CD4-positive, alpha-beta T cell treated with Interleukin-1 beta for 1 hour (primary cell): ENCODE data around the gene TBC1D22B.
A peak's percentile ranks its signal among the peaks of the same experiment; 100 is the strongest.
"Not testable (repeated sequence)": the region's sequence is repeated elsewhere in the genome, so short reads cannot be mapped to it uniquely, and the experiment has no call there.

ENCODE experiments used
- DNase-seq, 2 donors: peaks; one replicate each; pipeline ENCODE4 v3.0.0-alpha.2; 2020 to 2022

Gene TBC1D22B

DNA sequence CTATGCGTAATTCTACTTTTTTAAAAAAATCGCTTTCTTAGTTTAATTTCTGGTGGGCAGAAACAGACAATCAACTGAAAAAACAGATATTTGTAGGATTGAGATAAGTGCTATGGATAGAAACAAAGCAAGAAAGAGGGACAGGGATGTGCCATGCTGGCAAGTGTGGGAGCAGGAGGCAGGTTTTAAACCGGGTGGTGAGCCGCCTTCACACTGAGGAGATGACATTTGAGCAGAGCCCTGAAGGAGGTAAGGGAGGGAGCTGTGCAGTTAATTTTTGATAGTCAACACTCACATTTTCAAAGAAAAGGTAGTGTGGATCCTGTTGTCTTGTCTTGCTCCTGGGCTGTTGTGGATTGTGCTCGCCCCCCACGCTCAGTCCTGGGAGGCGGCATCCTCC is 47.2 kb downstream of the TBC1D22B start:
- DNase-seq, result no peak

DNA sequence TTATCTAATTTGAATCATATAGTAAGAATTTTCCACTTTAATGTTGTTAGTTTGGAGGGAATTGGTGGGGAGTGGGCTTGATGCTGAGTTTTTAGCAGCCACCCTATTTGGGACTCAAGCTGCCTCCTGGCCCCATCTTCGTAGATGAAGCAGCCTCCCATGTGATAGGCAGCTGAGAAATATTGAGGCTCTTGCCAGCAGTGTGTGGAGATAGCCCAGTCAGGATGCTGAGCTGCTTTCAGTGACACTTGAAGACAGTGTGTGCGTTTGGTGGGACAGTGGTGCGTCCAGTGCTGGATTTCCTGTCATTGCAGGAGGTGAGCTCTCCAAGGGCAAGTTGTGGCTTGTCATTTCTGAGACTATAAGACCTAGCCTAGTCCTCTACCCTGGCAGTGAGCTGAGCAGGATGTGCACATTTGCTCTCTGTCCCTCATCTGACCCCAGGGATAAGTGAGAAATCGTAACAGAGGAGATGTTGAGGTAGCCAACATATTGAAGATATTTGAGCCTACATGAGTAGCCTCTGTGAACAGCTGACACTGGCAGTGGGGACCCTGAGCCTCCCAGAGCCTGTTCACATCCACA is 48.4 kb downstream of the TBC1D22B start:
- DNase-seq, result no peak

DNA sequence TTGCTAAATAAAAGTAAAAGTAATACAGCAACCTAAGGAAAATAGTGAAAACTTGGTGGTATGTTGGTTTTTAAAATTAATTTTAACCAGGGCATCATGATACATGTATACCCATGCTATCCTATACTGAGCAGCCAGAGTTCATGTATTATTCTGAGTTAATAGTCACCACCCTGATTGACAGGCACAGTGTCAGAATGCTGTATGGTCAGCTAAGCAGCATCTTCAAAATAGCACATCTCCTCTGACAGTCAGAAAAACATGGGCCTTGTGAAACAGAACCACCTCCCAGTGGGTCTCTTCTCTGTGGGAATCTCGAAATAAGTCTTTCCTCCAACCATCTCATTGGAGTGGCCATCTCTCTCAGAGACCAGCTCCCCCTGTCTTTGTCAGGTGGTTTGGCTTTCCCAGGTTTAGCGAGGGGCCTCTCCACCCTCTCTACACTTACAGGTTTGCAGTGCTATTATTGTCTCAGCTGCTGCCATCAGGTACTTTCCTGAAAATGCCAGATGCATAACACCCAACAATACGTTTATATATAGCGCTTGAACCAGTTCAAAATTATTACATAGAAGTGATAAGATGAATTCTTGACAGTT is 49.2 kb downstream of the TBC1D22B start:
- no peak for DNase-seq

DNA sequence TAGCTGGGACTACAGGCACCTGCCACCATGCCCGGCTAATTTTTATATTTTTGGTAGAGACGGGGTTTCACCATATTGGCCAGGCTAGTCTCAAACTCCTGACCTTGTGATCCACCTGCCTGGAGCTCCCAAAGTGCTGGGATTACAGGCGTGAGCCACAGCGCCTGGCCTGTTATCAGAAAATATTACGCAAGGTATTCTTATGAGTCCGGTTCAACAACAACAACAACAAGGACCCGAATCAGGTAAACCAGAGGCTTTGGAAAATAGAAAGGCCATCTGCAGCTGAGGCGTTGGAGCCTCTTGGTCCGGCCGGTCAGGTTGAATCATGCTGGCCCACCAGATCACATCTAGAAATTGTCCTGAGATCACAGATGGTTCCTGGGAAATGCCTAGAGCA is 49.9 kb downstream of the TBC1D22B start:
- DNase-seq, result not testable (repeated sequence)

DNA sequence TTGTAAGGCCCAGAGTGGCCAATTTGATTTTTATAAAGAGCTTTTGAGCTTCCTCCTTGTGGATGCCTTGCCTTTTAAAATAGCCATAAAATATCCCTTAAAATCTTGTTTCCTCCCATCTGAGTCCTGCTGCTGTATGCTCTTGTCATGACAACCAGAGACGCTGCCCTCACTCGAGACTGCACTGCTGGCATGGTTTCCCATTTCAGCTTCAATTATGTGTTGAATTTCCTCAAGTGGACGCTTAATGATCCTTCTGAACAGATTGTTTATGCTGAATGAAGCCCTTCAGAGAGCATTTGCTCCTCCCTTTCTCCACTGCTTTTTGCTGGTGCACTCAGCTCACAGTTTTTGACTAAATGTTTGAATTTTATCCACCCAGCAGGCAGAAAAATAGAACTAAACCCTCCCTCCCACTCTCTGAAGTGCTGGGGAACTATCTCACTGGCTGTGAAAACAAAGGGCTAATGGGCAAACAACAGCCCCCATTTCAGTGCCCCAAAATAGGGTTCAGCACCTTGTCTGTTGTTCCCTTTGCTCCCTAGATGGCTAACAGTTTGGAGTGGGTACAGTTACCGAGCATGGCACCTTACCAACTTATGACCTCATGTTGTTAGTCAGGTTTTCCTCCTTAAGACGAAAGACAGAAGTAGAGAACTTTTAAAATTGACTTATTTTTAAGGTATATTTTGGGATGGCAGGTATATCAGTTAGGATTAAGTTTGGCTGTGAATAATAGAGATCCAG is 50.7 kb downstream of the TBC1D22B start:
- no peak for DNase-seq

DNA sequence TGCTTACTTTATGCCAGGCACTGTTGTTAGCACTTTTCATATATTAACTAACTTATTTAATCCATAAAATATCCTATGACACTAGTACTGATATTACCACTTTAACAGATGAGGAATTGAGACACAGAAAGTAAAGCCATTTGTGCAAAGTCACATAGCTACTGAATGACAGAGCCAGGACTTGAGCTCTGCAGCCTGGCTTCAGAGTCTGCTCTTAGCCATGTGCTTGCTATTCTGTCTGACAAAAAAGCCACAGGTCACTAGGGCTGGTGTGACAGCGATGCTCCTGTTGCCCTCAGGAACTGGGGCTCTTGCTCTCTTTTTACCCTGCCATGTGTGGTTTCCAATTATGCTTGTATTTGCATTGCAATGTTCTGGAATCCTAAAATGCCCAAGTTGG is 51.5 kb downstream of the TBC1D22B start:
- DNase-seq, result no peak

DNA sequence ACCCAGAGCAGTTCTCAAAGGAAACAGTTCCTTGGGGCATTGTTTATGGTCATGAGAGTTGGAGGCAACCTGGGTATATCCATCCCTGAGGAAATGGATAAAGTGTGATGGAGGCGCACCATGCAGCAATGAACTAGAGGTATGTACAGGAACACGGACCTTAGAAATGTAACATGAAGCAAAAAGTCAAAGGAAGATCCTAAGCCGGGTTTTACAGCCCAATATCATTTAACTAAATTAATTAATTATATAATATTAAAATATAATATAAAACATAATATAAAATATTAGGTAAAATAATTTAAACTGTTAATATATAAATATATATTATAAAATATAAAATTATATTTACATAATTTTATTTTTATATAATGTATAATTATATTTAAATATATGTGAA is 52.1 kb downstream of the TBC1D22B start:
- DNase-seq, result no peak

DNA sequence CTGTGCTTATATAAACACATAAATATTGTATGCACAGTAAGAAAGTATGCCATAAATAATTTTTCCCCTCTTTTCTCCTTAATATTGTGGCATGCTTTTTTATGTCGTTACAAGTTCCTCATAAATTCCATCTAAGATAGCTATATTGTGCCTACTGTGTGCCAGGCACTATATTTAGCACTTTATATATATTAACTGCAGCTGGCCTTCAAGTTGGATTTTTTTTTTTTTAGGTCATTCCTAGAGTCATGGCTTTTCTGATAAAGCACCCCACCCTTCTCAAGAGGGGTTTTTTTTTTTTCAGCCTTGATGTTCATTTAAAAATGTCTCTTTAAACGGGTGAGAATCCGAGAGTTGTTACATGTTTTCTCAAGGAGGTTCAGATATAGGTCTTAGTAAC is 53.4 kb downstream of the TBC1D22B start:
- no peak for DNase-seq

DNA sequence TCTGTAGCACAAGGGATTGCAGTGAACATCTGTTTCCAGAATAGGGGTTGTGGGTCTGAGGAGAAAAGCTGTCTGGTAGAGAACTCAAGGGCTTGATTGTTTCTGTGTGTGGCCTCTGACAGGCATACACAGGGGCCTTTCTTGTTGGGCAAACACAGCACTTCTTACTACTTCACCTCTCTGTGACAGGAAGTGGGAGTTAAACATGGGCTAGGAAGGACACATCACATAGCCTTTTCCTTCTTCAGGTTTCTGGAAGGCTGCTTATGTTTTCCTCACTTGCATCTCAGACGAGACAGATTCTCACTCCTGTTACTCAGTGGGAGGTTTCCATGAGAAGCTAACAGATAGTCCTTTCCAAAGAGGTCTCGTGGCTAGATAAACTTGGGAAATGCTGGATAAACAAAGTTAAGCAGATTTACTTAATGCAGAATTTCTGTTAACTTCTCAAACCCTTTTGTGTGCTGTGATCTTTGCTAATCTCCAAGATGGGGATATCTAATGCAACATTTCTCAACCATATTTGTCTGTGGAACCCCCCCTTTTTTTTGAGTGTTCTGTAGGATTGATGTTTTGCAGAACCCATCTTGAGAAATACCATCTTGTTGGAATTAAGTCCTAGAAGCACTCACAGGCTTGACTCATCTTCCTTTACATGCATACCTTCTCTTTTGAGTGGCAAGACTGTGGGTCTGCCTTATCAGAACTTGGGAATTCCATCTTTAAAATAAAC is 54.3 kb downstream of the TBC1D22B start:
- DNase-seq, result no peak

DNA sequence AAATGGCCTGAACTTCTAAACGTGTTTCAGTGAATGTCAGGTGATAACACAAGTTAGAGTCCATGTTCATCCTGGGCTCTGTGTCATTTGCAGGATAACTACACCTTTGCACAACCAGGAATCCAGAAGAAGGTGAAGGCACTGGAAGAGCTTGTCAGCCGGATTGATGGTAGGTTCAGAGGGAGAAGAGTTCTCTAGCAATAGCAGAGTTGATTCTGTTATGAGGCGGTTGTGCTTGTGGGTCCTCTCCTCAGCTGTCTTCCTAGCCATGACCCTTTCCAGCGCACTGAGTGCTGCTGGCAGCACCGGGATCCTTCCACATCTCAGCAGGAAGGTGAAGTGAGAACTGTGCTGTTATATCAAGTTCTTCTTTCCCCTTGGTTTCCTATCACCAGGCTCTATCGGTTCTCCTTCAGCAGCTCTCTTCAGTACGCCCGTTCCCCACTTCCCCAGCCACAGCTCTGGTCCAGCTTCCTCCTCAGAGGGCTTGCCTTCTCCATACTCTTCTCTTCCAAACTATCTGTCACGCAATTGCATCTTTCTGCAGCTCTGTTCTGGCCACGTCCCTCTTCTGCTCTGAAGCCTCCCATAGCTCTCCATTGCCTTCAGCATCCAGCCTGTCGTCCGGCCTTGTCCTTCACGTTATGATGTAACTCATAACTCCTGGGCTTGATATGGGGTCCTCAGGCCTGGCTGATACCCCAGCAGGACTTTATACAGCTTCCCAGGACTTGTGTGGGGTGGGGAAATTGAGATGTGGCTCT is 56.3 kb downstream of the TBC1D22B start:
- no peak for DNase-seq

DNA sequence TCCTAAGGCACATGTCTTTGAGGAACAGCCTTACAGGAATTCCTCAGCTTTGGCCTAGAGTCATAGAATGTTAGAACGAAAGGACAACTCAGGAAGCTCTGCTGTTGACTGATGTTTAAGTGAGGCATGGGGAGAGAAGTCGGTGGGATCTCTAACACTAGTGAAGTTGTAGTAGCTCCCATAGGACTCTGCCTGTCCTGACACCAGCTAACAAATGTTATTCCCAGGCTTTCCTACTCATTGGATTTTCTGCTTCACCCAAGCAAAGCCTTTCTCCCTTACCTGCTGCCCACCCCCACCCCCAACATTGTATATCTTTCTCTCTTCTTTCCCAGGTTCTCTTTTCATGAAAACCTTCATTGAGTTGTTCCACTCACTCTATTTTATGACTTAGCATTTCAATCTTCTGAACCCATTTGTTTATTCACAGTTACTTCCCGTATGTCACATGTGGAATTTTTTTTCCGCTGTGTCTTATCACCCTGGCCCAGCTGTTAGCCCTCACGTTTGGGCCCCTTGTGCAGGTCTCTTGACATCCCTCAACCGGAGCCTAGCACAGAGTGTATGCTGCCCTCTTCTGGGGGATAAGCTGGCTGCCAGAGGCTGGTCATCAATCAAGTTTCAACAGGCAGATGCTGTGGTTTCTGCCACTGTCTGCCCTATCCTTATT is 57.0 kb downstream of the TBC1D22B start:
- peak; percentile 29 to 51 for DNase-seq

DNA sequence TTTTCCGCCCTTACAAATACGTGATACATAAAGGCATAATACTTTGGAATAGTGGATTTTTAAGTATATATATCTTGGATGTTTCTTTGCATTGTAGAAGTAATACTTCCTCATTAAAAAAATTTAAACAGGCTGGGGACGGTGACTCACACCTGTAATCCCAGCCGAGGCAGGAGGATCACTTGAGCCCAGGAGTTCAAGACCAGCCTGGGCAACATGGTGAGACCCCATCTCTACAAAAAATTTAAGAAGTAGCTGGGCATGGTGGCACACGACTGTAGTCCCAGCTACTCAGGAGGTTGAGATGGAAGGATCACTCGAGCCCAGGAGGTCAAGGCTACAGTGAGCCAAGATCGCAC is 57.6 kb downstream of the TBC1D22B start:
- DNase-seq, result no peak

DNA sequence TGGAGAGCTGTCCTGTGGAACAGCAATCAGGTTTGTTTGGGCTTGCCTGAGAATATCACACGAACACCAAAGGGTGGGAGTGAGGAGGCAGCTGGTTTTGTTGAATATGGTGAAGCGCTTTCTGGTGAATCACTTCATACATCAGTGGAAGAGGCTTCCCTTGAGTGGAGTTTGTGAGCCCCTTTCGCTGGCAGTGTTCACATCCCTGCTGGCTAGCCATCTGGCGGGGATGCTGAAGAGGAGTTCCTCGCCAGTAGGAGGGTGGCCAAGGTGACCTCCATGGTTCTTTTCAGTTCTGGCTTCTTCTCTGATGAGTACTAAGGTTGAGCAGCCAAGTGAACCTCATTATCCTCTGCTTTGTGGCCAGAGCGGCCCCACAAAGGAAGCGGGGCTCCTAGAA is 58.5 kb downstream of the TBC1D22B start:
- no peak for DNase-seq

DNA sequence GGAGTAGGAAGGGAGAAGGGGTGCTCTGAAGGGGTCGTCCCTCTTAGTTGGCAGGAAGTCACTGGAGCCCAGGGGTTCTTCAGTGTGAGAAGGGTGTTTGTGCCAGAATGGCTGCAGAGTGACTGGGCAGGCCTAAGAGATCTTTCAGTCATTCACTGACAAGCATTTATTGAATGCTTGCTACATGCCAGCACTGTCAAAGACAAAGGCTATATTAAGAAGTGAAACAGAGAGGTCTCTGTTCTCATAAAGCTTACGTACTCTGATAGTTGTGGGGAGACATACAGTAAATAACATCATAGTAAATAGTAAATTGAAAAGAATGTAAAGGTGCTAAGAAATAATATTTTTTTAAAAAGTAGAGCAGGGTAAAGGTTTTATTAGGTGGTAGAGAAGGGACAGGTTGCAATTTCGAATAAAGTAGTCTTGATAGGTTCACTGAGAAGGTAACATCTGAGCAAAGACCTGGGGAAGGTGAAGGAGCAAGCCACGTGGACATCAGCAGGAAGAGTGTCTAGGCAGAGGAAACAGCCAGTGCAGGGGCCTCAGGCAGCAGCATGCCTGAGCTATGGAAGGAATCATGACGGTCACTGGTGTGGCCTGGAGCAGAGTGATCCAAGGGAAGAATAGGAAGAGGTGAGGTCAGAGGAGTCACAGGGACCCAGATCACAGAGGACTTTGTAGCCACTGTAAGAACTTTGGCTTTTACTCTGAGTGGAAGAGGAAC is 59.9 kb downstream of the TBC1D22B start:
- no peak for DNase-seq

DNA sequence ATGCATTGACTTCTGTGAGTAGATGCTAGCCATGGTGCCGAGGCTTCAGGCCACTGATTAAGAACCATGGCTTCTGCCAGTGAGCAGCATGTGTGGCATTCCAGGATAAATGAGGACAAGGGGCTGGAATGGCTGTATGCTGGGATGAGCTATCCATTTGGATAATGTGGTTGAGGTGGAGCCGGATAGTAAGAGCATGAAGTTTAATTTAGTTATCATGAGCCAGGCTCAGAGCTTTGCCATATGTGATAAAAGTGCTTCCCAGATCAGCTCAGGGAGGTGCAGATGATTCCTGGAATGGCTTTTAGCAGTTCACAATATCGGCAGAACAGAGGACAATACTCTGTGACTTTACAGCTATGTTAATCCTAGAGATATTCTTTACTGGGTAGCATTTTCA is 61.6 kb downstream of the TBC1D22B start:
- no peak for DNase-seq

DNA sequence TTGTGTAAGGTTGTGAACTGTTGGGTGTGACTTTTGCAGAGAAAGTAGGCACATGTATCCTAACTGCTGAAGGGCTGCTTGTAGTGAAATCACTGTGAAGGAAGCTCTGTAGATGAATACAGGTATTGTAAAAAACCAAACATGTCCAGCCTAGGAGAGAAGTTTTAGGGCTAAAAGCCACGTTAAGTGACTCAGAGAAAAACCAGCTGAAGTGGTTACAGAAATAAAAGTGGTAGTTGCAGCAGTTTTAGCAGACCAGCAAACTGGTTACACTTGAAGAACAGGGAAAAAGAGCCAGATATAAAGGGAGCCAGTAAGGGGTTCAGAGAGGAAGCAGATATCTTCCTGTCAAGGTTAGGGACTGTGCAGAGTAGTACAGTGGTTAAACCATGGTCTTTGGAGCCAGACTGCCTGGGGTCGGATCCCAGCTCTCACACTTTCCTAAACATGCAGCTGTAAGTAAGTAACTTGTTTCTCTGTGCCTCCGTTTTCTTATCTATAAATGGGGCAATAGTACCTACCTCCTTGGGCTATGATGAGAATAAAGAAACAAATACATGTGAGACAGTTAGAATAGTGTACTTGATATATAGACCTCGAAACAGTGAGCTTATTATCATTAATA is 62.4 kb downstream of the TBC1D22B start:
- no peak for DNase-seq

DNA sequence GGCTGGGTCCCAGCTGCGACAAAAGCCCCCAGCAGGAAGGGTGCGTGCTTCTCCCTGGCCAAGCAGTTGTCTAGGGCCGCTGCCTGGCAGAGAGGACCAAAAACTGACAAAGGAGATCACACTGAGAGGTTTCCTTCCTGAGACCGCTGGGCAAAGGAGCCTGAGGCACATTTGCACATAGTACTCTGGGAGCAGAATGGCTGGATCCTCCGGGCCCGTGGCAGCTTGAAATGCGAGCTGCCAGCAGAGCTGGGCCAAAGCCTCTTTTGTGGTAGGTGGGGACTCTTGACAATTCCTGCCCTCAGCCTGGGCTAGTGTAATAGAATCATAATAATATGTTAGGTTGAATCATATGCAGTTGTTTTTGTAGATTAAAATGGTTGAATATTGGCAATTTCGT is 63.1 kb downstream of the TBC1D22B start:
- no peak for DNase-seq

DNA sequence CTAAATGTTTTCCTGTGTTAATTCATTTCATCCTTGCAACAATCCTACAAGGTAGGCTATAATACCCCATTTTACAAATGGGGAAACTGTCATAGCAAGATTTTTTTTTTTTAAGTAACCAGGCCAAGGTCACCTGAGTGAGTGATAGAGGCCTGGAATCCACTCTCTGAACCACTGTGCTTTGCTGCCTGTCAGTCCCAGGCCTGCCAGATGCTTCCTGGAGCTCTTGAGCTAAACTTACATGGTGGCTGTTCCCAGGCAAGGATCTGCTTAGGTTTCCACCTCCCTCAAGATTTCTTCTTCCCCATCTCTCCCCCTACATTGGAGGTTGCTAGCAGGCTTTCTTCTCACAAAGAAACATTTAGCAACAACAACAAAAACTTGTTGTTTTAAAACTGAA is 63.5 kb downstream of the TBC1D22B start:
- DNase-seq, result no peak

DNA sequence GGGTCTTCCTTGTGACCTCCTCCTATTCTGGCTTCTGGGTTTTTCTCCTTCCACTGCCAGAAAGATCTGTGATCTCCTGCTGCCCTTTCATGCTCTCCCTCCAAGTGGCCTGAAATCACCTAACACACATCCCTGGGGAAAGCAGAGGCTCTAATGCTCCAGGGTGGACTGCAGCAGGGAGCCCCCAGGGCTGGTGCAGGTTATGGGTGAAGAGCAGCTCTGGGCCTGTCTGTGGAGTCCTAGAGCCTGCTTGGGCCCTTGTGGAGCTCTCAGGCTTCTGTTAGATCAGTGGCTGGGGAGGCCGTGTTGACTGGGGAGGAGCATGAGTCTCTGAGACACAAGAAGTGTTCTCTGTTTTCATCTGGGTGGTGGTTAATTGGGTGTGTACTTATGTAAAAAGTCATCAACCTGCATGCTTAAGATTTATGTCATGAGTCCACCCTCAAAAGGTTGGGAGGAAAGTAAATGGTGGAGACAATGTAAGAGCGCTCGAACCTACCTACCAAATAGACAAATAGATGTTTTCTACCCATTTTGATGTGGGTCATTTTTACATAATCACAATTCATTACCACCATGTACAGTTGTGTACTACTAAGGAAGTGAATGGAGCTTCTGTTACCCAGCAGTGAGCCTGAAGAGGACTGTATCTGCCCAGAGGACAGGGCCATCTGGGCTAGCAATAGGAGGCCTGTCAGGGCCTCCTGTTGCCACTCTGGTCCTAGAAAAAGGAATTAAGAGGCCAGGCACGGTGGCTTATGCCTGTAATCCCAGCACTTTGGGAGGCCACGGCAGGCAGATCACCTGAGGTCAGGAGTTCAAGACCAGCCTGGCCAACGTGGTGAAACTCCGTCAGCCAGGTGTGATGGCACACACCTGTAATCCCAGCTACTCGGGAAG is 64.2 kb downstream of the TBC1D22B start:
- no peak for DNase-seq

DNA sequence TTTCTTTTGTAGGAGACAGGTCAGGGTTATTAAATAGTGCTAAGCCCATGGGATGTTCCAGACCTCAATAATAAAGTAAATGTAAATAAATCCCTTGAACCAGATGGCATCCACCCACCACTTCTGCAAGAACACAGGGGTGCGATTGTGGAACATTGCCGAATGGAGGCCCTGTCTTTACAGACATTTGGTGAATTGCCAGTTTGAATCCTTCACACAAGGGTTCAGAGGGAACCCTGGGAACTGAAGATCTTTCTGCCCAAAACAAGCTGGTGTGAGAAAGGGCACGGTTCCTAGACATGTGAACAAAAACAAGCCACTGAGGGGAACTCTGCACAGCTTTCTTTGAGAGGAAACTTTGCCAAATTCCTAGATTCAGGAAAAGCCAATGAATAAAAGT is 66.0 kb downstream of the TBC1D22B start:
- DNase-seq, result no peak
